ENCODE measurements around the gene DGKI.
A peak's percentile ranks its signal among the peaks of the same experiment; 100 is the strongest.

The DGKI gene

GRCh38 chr7:137670222-137671064, 176.3 kb downstream of the DGKI start:
- ChIA-PET CTCF (interaction anchor here (0.7 to 7.3 kb wide), 3 partner anchors 15 to 125 kb away, joined by 3 to 57 read pairs (median 3); no protein-coding TSS in a partner anchor), POLR2A (no interaction called here)
- no peak overlapping the region for H3K27ac ChIP-seq (ENCODE audit: extremely low read depth, low read depth, low read length)
- no peak overlapping the region for H3K4me3 ChIP-seq (ENCODE audit: low read depth, low read length)
- no peaks in the 10 kb centered on the region for H3K36me3 ChIP-seq (ENCODE audit: control insufficient read depth in 2 of 2, insufficient read depth in 1 of 2, low read length in 2 of 2)
- no peaks in the 10 kb centered on the region for H3K9me3 ChIP-seq (ENCODE audit: control insufficient read depth, insufficient read depth, low read depth, low read length)
- no peaks in the 10 kb centered on the region for H3K4me1 ChIP-seq (ENCODE audit: control insufficient read depth, insufficient read depth, low read length)
- peak; percentile 20; the same call in 1 of the 2 replicates for TF ChIP-seq GLIS1 (tag by site-specific recombination; IDR thresholded peaks at IDR 0.05)
- TF ChIP-seq ZNF624 (tag by site-specific recombination; IDR thresholded peaks at IDR 0.05), result no peak
- no peak for TF ChIP-seq ZNF664 (tag by site-specific recombination; IDR thresholded peaks at IDR 0.05)
- no peak for TF ChIP-seq ZNF280C (tag by site-specific recombination; IDR thresholded peaks at IDR 0.05)
- TF ChIP-seq ZNF660 (tag by site-specific recombination; IDR thresholded peaks at IDR 0.05), result no peak
- TF ChIP-seq KLF1 (tag by site-specific recombination; IDR thresholded peaks at IDR 0.05), result no peak

GRCh38 chr7:137669706-137670105, 177.1 kb downstream of the DGKI start:
- CTCF ChIA-PET, result interaction anchor here (0.7 to 7.3 kb wide), 3 partner anchors 14 to 125 kb away, joined by 3 to 57 read pairs (median 3); no protein-coding TSS in a partner anchor
- H3K9me3 ChIP-seq (ENCODE audit: control insufficient read depth, insufficient read depth, low read depth, low read length), result no peaks in the 10 kb centered on the region
- POLR2A ChIA-PET, result no interaction called here
- no peaks in the 10 kb centered on the region for H3K36me3 ChIP-seq (ENCODE audit: control insufficient read depth in 2 of 2, insufficient read depth in 1 of 2, low read length in 2 of 2)
- no peaks in the 10 kb centered on the region for H3K4me1 ChIP-seq (ENCODE audit: control insufficient read depth, insufficient read depth, low read length)
- no peak overlapping the region for H3K4me3 ChIP-seq (ENCODE audit: low read depth, low read length)
- TF ChIP-seq ZBTB7A (tag by site-specific recombination; IDR thresholded peaks at IDR 0.05; ENCODE audit: low read depth) (no peak), ZSCAN16 (tag by site-specific recombination; IDR thresholded peaks at IDR 0.05) (no peak), ZNF184 (tag by site-specific recombination; IDR thresholded peaks at IDR 0.05) (no peak), HOXC10 (CRISPR knock-in tag; IDR thresholded peaks at IDR 0.05) (no peak), KLF9 (tag by site-specific recombination; IDR thresholded peaks at IDR 0.05; ENCODE audit: low read depth) (no peak), ZNF423 (tag by site-specific recombination; IDR thresholded peaks at IDR 0.05) (no peak), ZNF341 (tag by site-specific recombination; IDR thresholded peaks at IDR 0.05; ENCODE audit: low read depth) (no peak), ZXDB (tag by site-specific recombination; IDR thresholded peaks at IDR 0.05) (no peak), INSM2 (tag by site-specific recombination; IDR thresholded peaks at IDR 0.05) (no peak), ZNF514 (tag by site-specific recombination; IDR thresholded peaks at IDR 0.05) (no peak), KLF8 (tag by site-specific recombination; IDR thresholded peaks at IDR 0.05) (no peak), ZNF350 (tag by site-specific recombination; IDR thresholded peaks at IDR 0.05) (no peak), ZNF610 (tag by site-specific recombination; IDR thresholded peaks at IDR 0.05; ENCODE audit: borderline replicate concordance) (no peak), ZNF391 (tag by site-specific recombination; IDR thresholded peaks at IDR 0.05; ENCODE audit: borderline replicate concordance, low read depth) (no peak), ZNF623 (tag by site-specific recombination; IDR thresholded peaks at IDR 0.05) (no peak), ZNF658 (tag by site-specific recombination; IDR thresholded peaks at IDR 0.05) (no peak)
- H3K27ac ChIP-seq (ENCODE audit: extremely low read depth, low read depth, low read length), result no peak overlapping the region
